ENCODE data around the gene CAPZA3.

Gene CAPZA3

DNA sequence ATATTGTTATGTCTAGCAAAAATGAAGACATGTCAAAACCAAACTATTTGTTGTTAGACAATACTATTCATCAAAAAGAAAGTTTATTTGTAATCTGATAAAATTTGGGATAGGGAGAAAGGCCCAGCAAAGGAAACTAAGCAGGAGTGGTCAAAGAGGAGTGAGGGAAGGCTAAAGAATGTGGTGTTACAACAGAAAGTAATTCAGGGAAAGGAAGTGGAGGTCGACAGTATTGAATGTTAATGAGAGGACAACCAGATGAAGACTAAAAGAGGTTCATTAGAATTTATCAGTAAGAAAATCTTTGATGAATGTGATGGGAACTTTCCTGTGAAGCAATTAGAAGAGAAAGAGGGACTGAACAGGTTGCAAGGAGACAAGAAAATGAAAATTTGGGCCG, 34.0 kb upstream of the CAPZA3 start:
- no peak for DNase-seq (ENCODE audit: low read depth in 2 of 2)
- TF ChIP-seq, protein P1, sequence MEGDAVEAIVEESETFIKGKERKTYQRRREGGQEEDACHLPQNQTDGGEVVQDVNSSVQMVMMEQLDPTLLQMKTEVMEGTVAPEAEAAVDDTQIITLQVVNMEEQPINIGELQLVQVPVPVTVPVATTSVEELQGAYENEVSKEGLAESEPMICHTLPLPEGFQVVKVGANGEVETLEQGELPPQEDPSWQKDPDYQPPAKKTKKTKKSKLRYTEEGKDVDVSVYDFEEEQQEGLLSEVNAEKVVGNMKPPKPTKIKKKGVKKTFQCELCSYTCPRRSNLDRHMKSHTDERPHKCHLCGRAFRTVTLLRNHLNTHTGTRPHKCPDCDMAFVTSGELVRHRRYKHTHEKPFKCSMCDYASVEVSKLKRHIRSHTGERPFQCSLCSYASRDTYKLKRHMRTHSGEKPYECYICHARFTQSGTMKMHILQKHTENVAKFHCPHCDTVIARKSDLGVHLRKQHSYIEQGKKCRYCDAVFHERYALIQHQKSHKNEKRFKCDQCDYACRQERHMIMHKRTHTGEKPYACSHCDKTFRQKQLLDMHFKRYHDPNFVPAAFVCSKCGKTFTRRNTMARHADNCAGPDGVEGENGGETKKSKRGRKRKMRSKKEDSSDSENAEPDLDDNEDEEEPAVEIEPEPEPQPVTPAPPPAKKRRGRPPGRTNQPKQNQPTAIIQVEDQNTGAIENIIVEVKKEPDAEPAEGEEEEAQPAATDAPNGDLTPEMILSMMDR (IDR thresholded peaks at IDR 0.05; ENCODE audit: low read depth, low read length): no peak

DNA sequence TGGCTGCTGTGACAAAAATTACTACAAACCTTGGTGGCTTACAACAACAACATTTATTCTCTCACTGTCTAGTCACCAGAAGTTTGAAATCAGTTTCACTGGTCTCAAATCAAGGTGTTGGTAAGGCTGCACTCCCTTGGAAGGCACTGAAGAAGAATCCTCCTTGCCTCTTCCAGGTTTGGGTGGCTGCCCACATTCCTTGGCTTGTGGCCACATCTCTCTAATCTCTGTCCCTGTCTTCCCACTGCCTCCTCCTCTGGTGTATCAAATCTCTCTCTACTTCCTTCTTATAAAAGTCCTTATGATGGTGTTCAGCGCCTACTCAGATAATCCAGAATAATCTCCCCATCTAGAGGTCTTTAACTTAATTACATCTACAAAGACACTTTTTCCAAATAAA, 31.1 kb upstream of the CAPZA3 start:
- peak; percentile 10 to 27 for DNase-seq (ENCODE audit: low read depth in 2 of 2)
- no peak overlapping the region for H3K4me3 ChIP-seq (replicated peaks in 1 of 2; ENCODE audit: low read depth in 2 of 2, low read length in 2 of 2)
- TF ChIP-seq, protein P1 (IDR thresholded peaks at IDR 0.05; ENCODE audit: low read depth, low read length): no peak

More for the DNA sequence above, 34.0 kb upstream of the CAPZA3 start:
- no peak overlapping the region for H3K4me3 ChIP-seq (replicated peaks in 1 of 2; ENCODE audit: low read depth in 2 of 2, low read length in 2 of 2)

DNA sequence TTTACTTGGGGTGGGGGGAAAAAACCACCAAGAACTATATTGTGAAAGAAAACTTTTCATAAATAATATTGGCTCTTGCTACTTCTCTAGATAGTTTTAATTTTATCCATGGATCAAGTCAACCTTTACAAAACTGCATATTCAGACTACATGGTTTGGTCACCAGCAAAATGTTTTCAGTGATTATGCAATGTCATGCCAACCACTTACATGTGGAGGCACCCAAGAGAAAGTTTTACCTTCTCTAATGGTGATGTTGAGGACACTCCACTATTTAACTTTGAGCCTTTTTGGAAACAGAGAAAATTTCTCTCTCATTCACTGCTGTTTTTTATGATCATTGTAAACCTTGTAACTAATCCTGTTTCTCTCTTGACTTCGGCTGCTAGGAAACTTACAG, 21.7 kb upstream of the CAPZA3 start:
- TF ChIP-seq, protein P1 (IDR thresholded peaks at IDR 0.05; ENCODE audit: low read depth, low read length): no peak
- DNase-seq (ENCODE audit: low read depth in 2 of 2): no peak
- no peak overlapping the region for H3K4me3 ChIP-seq (replicated peaks in 1 of 2; ENCODE audit: low read depth in 2 of 2, low read length in 2 of 2)

DNA sequence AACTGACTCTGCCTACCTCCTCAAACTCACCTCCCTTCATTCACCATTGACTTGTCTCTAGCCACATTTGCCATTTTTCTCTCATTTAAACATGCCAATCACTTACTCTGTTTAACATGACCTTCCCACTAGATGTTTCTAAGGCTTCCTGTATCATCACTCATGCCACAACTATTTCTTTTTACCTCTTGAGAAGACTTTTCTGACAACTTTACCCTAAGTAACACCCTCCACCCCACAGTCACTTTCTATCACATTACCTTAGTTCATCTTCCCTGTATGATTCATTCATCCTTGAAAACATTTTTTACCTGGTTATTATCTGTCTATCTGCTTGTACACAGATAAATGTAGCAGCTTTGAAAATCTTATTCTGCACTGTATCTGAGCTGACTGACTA, 19.5 kb upstream of the CAPZA3 start:
- no peak overlapping the region for H3K4me3 ChIP-seq (replicated peaks in 1 of 2; ENCODE audit: low read depth in 2 of 2, low read length in 2 of 2)
- TF ChIP-seq, protein P1 (IDR thresholded peaks at IDR 0.05; ENCODE audit: low read depth, low read length): no peak
- no peak for DNase-seq (ENCODE audit: low read depth in 2 of 2)

DNA sequence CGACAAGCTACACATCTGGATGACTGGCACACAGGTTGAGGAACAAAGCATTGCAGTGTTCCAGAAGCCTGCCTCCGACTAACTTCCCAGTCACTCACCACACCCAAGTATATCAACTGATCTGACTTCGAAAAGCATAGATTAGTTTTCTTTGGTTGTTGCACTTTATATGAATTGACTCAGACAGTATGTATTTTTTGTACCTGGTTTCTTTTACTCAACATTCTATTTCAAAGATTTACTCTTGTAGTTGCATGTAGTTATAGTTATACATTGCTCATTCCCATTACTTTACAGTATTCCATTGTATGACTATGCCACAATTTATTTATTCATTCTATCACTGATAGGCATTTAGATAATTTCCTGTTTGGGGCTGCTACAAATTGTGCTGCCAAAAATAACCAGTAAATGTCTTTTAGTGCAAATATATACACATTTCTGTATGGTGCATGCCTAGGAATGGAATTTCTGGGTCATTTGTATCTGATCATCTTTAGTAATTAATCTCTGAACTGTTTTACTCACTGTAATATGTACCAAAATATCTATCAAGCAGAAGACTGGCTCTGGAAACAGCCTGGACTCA, 17.9 kb upstream of the CAPZA3 start:
- DNase-seq (ENCODE audit: low read depth in 2 of 2): peak in 1 of 2 donors; percentile 9
- no peak overlapping the region for H3K4me3 ChIP-seq (replicated peaks in 1 of 2; ENCODE audit: low read depth in 2 of 2, low read length in 2 of 2)
- TF ChIP-seq, protein P1 (IDR thresholded peaks at IDR 0.05; ENCODE audit: low read depth, low read length): no peak

DNA sequence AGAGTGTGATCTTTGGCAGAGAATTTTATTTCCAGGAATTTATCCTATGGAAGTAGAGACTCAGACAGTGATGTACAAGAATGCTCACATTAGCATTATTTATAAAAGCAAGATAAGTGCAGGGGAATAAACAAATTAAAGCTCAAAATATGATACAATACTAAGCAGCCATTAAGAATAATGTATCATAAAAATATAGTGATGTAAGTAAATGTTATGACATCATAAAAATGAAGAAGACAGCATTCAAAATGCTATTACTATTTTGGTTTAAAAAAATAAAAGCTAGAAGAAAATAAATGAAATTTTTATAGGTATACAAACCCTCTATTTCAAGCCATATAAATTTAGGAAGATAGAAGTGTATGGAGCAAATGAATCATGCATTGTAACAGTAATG, 17.2 kb upstream of the CAPZA3 start:
- no peak overlapping the region for H3K4me3 ChIP-seq (replicated peaks in 1 of 2; ENCODE audit: low read depth in 2 of 2, low read length in 2 of 2)
- TF ChIP-seq, protein P1 (IDR thresholded peaks at IDR 0.05; ENCODE audit: low read depth, low read length): no peak
- DNase-seq (ENCODE audit: low read depth in 2 of 2): no peak

DNA sequence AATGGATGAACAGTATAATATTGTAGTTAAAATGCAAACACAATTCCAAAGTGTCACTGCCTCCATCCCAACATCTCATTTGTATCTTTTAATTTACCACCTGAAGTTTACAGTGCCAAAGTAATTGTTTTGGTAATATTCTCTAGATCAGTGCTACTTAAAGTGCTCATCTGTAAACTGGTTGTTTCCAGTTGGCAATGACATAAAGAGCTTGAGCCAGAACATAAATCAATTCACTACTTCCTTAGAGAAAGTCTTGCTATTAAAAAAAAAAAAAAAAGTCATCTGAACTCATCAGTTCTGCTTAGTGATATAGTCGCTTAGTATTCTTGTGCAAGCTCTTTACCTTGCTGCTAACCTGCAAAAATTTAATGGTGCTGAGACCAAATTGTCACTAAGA, 16.5 kb upstream of the CAPZA3 start:
- no peak overlapping the region for H3K4me3 ChIP-seq (replicated peaks in 1 of 2; ENCODE audit: low read depth in 2 of 2, low read length in 2 of 2)
- TF ChIP-seq, protein P1 (IDR thresholded peaks at IDR 0.05; ENCODE audit: low read depth, low read length): no peak
- no peak for DNase-seq (ENCODE audit: low read depth in 2 of 2)
